IPS-15b (cell line): ENCODE data around the gene BDKRB2.

Source experiments
- H3K27me3 ChIP-seq: one replicate; pipeline ENCODE4 v1.6.1; 2013; ENCODE audit warnings: low read length; ENCODE audit not compliant: control insufficient read depth, insufficient read depth
- H3K36me3 ChIP-seq: one replicate; pipeline ENCODE4 v1.6.1; 2013; ENCODE audit warnings: low read length; ENCODE audit not compliant: control insufficient read depth, insufficient read depth
- H3K4me1 ChIP-seq: one replicate; pipeline ENCODE4 v1.6.1; 2013; ENCODE audit warnings: mild to moderate bottlenecking, low read length; ENCODE audit not compliant: control insufficient read depth, insufficient read depth
- H3K4me3 ChIP-seq: one replicate; pipeline ENCODE4 v1.5.1; 2013; ENCODE audit warnings: low read depth, low read length
- H3K9ac ChIP-seq: one replicate; pipeline ENCODE4 v1.6.1; 2013; ENCODE audit warnings: low read depth, mild to moderate bottlenecking, low read length
- H3K9me3 ChIP-seq: one replicate; pipeline ENCODE4 v1.6.1; 2013; ENCODE audit warnings: mild to moderate bottlenecking, low read length; ENCODE audit not compliant: control insufficient read depth, insufficient read depth

Gene BDKRB2

DNA sequence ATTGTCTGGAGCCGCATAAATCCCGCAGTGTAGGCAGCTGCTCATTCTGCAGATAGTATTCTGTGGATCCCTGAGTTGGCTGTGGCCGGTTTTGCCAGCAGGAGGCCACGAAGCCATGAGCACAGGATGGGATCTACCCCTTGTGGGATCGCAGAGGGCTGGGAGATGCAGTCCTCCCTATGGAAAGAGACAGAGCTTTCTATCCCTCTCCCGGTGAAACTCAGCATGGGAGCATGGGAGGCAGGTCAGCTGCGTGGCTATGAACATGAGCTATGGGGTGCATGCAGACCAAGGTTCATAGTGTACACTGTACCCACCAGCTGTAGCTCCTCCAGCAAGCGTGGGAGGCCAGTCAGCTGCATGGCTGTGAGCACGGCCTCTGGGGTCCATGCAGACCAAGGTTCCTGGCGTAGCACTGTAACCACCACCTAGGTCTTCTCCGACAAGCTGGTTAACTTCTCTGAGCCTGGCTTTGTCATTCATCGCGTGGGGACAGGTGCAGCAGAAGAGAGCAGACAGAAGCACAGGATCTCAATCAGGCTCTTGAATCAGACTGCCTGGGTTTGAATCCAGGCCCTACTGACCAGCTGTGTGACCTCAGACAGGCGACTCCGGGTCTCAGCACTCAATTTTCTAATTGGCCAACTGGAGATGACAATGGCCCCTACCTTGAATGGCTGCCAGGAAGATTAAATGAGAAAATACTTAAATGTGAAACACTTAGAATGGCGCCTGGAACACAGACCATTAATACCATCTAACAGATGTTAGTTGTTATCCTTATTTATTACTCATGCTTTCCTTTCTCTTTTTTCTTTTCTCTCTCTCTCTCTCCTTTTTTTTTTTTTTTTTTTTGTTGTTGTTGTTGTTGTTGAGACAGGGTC lies 57.4 kb downstream of the BDKRB2 start:
- H3K36me3 ChIP-seq: no peaks in the 10 kb centered on the region
- H3K27me3 ChIP-seq: no peaks in the 10 kb centered on the region
- no peak overlapping the region for H3K9ac ChIP-seq
- H3K9me3 ChIP-seq: no peaks in the 10 kb centered on the region
- no peaks in the 10 kb centered on the region for H3K4me1 ChIP-seq
- H3K4me3 ChIP-seq: no peak overlapping the region

DNA sequence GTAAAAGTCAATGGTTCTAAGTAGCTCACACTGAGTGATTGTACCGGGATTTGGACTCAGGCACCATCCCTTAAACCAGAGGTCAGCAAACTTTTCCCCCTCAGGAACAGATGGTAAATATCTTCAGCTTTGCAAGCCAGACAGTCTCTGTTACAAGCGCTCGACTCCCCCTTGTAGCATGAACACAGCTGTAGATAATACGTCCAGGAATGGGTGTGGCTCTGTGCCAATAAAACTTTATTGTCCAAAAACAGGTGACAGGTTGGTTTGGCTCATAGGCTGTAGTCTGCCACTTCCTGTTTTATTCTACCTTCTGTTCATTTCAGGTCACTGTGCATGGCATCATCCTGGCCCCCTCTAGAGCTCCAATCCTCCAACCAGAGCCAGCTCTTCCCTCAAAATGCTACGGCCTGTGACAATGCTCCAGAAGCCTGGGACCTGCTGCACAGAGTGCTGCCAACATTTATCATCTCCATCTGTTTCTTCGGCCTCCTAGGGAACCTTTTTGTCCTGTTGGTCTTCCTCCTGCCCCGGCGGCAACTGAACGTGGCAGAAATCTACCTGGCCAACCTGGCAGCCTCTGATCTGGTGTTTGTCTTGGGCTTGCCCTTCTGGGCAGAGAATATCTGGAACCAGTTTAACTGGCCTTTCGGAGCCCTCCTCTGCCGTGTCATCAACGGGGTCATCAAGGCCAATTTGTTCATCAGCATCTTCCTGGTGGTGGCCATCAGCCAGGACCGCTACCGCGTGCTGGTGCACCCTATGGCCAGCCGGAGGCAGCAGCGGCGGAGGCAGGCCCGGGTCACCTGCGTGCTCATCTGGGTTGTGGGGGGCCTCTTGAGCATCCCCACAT lies 58.9 kb downstream of the BDKRB2 start:
- Histone ChIP-seq H3K4me3 (no peak overlapping the region), H3K36me3 (no peaks in the 10 kb centered on the region), H3K9ac (no peak overlapping the region), H3K9me3 (no peaks in the 10 kb centered on the region), H3K4me1 (no peaks in the 10 kb centered on the region), H3K27me3 (no peaks in the 10 kb centered on the region)

DNA sequence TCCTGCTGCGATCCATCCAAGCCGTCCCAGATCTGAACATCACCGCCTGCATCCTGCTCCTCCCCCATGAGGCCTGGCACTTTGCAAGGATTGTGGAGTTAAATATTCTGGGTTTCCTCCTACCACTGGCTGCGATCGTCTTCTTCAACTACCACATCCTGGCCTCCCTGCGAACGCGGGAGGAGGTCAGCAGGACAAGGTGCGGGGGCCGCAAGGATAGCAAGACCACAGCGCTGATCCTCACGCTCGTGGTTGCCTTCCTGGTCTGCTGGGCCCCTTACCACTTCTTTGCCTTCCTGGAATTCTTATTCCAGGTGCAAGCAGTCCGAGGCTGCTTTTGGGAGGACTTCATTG lies 59.5 kb downstream of the BDKRB2 start:
- Histone ChIP-seq H3K9me3 (no peaks in the 10 kb centered on the region), H3K9ac (no peak overlapping the region), H3K27me3 (no peaks in the 10 kb centered on the region), H3K4me3 (no peak overlapping the region), H3K36me3 (no peaks in the 10 kb centered on the region), H3K4me1 (no peaks in the 10 kb centered on the region)

DNA sequence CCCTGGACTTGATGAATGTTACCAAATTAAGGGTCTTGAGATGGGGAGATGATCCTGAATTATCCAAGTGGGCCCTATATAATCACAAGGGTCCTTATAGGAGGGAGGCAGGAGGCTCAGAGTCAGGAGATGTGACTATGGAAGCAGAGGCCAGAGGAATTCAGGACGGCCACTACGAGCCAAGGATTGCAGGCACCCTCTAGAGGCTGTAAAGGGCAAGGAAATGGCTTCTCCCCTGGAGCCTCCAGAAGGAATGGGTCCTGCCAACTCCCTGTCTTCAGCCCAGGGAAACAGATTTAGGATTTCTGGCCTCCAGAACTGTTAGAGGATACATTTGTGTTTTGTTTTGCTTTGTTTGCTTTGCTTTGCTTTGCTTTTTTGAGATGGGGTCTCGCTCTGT lies 60.2 kb downstream of the BDKRB2 start:
- Histone ChIP-seq H3K9me3 (no peaks in the 10 kb centered on the region), H3K4me3 (no peak overlapping the region), H3K9ac (no peak overlapping the region), H3K27me3 (no peaks in the 10 kb centered on the region), H3K36me3 (no peaks in the 10 kb centered on the region), H3K4me1 (no peaks in the 10 kb centered on the region)

DNA sequence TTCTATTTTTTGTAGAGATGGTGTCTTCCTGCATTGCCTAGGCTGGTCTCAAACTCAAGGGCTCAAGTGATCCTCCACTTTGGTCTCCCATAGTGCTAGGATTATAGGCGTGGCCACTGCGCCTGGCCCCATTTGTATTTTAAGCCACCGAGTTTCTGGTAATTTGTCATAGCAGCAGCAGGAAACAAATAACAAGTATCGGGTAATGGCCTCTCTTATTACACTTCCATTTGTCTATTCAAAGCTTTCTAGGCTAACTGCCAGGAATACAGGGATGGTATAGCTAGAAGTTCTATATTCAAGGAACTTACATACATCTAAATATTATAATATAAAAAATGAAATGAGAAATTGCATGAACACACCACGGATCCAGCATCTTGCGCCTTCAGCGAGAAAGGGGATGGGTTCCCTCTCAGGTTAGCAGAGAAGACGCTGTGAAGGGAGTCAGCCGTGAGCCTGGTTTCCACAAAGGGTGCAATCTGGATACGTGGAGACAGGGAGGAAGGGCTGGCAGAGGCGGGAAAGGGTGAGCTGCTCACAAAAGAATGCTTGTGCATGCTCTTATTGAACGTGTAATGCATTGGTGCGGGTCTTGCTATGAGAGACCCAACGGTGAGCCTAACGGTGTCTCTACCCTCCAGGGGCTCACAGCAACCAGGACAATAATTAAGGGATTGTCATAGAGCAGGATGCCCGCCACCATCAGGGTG lies 60.9 kb downstream of the BDKRB2 start:
- Histone ChIP-seq H3K4me1 (no peaks in the 10 kb centered on the region), H3K9me3 (no peaks in the 10 kb centered on the region), H3K27me3 (no peaks in the 10 kb centered on the region), H3K36me3 (no peaks in the 10 kb centered on the region), H3K4me3 (no peak overlapping the region), H3K9ac (no peak overlapping the region)

DNA sequence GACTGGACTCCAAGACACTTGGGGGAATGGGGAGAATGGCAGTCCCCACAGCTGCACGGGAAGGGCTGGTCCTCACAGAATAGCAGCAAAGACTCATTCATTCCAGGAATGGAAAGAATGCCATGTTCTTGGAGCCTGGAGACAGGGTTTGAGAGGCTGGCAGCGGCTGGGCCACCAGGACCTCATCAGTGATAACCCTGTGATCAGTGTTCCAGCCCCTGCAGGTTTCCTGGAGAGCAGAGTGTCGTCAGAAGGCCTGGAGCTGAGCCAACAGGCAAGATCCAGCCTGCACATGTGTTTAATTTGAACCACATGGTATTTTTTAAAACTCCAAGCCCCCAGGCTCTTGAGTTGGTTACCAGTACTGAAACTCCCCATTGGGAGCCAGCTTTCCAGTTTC lies 62.7 kb downstream of the BDKRB2 start:
- no peaks in the 10 kb centered on the region for H3K27me3 ChIP-seq
- no peaks in the 10 kb centered on the region for H3K9me3 ChIP-seq
- H3K4me1 ChIP-seq: no peaks in the 10 kb centered on the region
- H3K4me3 ChIP-seq: no peak overlapping the region
- H3K9ac ChIP-seq: no peak overlapping the region
- H3K36me3 ChIP-seq: no peaks in the 10 kb centered on the region

DNA sequence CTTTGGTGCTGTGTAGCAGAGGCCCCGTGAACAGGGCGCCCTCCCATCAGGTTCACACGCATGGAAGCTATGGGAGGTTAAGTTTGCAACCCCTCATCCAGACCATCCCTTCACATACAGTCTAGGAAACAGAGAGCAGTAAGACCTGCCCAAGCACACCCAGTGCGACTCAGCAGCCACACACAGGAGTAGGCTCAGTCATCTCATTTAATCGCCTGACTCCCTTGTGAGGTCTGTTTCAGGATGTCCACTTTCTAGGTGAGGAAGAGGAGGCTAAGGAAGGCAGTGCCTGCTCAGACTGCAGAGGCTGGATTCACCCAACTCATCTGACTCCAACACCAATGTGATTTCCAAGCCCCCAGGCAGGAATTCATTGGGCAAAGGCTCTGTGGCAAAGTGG lies 63.3 kb downstream of the BDKRB2 start:
- Histone ChIP-seq H3K4me3 (no peak overlapping the region), H3K4me1 (no peaks in the 10 kb centered on the region), H3K9ac (no peak overlapping the region), H3K36me3 (no peaks in the 10 kb centered on the region), H3K27me3 (no peaks in the 10 kb centered on the region), H3K9me3 (no peaks in the 10 kb centered on the region)

DNA sequence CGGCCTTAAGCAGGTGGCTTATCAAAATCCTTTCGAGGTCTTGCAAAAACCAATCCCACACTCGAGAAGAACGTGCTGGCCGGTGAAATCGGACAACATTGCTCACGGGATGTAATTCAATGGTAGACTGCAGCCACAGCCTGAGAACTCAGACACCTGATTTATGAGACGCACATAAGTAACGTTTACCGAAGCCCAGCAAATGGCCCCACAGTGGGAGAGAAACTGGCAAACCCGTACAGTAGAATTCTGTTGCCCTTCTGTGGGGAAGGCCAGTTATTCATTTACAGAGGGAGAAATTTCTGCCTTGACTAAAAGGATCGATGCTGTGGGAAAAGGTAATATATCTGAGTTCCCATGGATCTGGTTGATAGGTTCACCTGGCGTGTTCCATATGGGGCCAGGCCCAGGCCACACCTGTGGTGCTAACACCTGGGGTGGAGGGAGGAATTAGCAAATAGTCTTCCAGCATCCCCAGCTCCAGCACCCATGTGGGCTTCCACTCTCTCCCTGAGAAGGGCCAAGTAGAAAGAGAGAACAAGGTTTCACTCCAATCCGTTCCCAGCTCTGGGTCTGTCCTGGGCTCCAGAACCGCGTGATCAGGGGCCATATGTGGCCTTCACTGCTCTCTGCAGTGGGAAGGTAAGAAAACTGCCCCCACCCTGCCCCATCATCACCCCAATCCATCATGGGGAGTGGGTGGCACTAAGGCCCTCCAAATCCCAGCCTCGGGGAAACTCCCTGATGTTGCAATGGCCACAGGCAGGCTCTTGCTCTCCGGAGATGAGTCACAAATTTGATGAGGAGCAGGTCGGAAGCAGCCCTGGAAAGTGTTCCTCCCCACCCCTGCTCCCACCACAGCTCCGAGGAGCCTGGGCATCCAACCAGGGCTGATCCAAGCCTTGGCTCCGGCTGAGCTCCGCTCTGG lies 64.1 kb downstream of the BDKRB2 start:
- H3K9me3 ChIP-seq: no peaks in the 10 kb centered on the region
- no peaks in the 10 kb centered on the region for H3K4me1 ChIP-seq
- H3K36me3 ChIP-seq: no peaks in the 10 kb centered on the region
- H3K9ac ChIP-seq: no peak overlapping the region
- H3K27me3 ChIP-seq: no peaks in the 10 kb centered on the region
- no peak overlapping the region for H3K4me3 ChIP-seq

DNA sequence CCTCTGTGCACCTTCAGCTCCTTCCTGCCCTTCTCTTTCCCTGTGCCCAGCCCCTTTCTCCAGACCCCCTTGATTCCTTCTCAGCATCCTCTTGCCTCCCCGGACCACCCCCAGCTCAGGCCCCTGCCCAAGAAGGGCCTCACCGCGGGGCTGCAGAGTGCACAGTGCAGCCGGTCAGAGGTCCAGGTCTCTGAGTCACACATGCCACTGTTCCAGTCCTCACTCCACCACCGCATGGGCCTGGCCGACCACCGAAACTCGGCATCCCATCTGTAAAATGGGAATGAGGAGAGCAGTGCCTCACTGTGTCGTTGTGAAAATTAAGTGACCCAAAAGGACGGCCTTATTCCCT lies 64.7 kb downstream of the BDKRB2 start:
- H3K9ac ChIP-seq: no peak overlapping the region
- no peaks in the 10 kb centered on the region for H3K27me3 ChIP-seq
- H3K9me3 ChIP-seq: no peaks in the 10 kb centered on the region
- H3K36me3 ChIP-seq: no peaks in the 10 kb centered on the region
- H3K4me1 ChIP-seq: no peaks in the 10 kb centered on the region
- H3K4me3 ChIP-seq: no peak overlapping the region

DNA sequence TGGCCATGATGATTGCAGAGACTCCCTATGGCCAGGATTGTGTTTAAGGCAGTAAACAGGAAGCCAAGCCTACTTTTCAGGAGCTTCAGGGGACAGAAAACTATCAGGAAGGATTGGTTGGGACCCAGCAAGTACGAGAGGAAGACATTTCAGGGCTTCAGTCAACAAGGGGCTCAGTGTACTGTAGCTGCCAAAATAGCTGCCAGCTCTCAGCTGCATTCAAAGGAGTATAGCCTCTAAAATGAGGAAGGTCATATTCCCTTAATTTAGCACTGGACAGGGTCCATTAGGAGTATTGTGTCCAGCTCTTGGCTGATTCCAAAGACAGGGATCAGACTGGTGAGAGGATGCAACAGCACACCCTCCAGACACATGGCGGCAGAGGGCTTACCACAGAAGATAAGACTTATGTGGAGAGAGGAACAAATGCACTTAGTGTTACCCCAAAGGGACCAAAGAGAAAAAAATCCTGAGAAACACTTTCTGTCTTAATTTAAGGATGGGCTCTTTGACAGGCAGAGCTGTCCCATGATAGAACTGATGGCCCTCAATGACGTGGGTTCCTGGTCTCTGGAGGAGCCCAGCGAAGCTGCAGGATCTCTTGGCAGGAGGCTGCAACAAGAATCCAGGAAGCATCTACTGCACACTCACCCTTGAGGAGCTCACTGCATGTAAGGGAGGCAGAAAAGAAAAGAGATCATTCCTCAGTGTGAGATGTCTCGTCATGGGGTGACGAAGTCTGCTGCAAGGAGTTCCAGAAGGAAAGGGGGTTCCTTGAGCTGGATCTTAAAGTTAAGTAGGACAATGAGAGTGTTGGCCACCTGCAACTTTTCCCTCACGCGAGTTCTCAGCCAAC lies 66.2 kb downstream of the BDKRB2 start:
- H3K9ac ChIP-seq: no peak overlapping the region

More for the DNA sequence above, 66.2 kb downstream of the BDKRB2 start:
- Histone ChIP-seq H3K9me3 (no peaks in the 10 kb centered on the region), H3K4me3 (no peak overlapping the region), H3K27me3 (no peaks in the 10 kb centered on the region), H3K4me1 (no peaks in the 10 kb centered on the region), H3K36me3 (no peaks in the 10 kb centered on the region)
